Body of pancreas (tissue), 4 donors: ENCODE data around the gene SPRED3.

Experiments used
- POLR2A ChIP-seq, 3 donors: fragments of 450-650 bp; IDR thresholded peaks; one replicate each; pipeline ENCODE4 v1.6.1; 2016; ENCODE audit warnings: antibody characterized with exemption in 3 of 3, mild to moderate bottlenecking in 2 of 3
- TF ChIP-seq, protein P1 (sequence below), 7 experiments: fragments of 450-650 bp in 4 of 7; fragments of 200-600 bp in 3 of 7; sonication (generic) in 3 of 7; IDR thresholded peaks; one replicate each; pipeline ENCODE4 v1.5.1; 2016 to 2019; ENCODE audit warnings: antibody characterized with exemption in 7 of 7

- TF ChIP-seq, protein P1, sequence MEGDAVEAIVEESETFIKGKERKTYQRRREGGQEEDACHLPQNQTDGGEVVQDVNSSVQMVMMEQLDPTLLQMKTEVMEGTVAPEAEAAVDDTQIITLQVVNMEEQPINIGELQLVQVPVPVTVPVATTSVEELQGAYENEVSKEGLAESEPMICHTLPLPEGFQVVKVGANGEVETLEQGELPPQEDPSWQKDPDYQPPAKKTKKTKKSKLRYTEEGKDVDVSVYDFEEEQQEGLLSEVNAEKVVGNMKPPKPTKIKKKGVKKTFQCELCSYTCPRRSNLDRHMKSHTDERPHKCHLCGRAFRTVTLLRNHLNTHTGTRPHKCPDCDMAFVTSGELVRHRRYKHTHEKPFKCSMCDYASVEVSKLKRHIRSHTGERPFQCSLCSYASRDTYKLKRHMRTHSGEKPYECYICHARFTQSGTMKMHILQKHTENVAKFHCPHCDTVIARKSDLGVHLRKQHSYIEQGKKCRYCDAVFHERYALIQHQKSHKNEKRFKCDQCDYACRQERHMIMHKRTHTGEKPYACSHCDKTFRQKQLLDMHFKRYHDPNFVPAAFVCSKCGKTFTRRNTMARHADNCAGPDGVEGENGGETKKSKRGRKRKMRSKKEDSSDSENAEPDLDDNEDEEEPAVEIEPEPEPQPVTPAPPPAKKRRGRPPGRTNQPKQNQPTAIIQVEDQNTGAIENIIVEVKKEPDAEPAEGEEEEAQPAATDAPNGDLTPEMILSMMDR (IDR thresholded peaks at IDR 0.05) = no peak
- TF ChIP-seq POLR2A (IDR thresholded peaks at IDR 0.05) = no peak
These were observed 29.1 kb upstream of the SPRED3 start for GRCh38 chr19:38359242-38360021.
